Heart left ventricle (tissue), 13 donors: ENCODE results near the gene MXD1.

Experiments
- POLR2A ChIP-seq, 2 donors: fragments of 450-650 bp; IDR thresholded peaks; one replicate each; pipeline ENCODE4 v1.6.1; 2017; ENCODE audit warnings: antibody characterized with exemption in 2 of 2, mild to moderate bottlenecking in 2 of 2, moderate library complexity in 2 of 2
- TF ChIP-seq, protein P1 (sequence below), 12 donors: fragments of 200-600 bp; sonication (generic) in 4 of 12; IDR thresholded peaks; one replicate each; pipeline versions ENCODE4 v1.5.0 to v1.8.0; 2018 to 2022; ENCODE audit warnings: antibody characterized with exemption in 12 of 12, mild to moderate bottlenecking in 5 of 12
- donor health status: ischemic (EF 13 %, LVEDD 7.1; RV severe dilation, severe dysfunction).
- donor health status: DM: no; HTN: yes; CAD: no.
- donor health status: DM: no; HTN: no; CAD: no.
- donor health status: ischemic (EF 25% LVEDD 6.9; RV normal size, moderate dysfunction).
- donor health status: ischemic (EF 25% LVEDD 5.7; RV mildly dilated, moderate dysfunction).
- donor health status: ischemic (EF 35%, LVEDD 5.7; RV mildly dilated, moderate dysfunction).
- donor health status: nonischemic (EF 11% LVEDD 7.7; RV severe dilation, severe dysfunction).
- donor health status: DM: yes; HTN: yes; CAD: no.
- donor health status: PGD.
- donor health status: ischemic (EF 29% LVEDD 5.4; RV normal size, mild dysfunction).
- donor health status: nonischemic (EF 23%, LVEDD 6.1; RV moderate dilation, normal function).

DNA sequence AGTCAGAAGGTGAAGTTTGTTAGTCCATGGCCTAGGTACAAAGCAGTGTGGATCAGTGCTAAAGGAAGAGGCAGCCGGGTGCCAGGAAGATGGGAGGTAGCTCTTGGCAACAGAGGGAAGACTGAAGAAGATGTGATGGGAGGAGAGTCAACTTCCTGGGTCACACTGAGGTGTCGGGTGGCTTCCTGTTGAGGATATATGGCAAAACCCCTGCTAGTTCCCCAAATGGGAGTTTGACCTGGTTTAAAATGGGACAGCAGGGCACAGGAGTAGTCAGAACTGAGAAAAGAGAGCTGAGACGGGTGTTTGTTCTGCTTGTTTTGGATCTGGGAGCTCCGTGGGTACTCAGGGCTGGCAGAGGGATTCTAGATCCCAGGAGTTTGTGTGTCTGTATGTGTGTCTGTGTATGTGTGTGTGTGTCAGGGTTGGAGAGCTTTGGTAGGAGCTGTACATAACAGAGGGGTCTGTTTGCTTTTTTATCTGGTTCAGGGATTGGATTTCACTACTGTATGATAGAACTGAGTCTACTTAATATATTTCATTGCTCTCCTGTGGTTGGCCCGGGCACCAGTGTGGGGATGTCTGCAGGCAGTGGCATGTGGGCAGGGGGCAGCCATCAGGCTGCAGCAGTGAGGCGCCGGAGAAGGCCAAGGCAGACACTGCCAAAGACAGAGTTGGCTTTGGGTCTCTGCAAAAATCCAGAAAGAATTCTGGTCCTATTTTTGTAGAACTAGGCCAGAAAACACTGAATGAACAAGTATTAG is 17.1 kb downstream of the MXD1 start:
- TF ChIP-seq POLR2A (IDR thresholded peaks at IDR 0.05) = no peak
- TF ChIP-seq, protein P1, sequence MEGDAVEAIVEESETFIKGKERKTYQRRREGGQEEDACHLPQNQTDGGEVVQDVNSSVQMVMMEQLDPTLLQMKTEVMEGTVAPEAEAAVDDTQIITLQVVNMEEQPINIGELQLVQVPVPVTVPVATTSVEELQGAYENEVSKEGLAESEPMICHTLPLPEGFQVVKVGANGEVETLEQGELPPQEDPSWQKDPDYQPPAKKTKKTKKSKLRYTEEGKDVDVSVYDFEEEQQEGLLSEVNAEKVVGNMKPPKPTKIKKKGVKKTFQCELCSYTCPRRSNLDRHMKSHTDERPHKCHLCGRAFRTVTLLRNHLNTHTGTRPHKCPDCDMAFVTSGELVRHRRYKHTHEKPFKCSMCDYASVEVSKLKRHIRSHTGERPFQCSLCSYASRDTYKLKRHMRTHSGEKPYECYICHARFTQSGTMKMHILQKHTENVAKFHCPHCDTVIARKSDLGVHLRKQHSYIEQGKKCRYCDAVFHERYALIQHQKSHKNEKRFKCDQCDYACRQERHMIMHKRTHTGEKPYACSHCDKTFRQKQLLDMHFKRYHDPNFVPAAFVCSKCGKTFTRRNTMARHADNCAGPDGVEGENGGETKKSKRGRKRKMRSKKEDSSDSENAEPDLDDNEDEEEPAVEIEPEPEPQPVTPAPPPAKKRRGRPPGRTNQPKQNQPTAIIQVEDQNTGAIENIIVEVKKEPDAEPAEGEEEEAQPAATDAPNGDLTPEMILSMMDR (IDR thresholded peaks at IDR 0.05) = no peak
